Right lobe of liver (tissue), 6 donors: Measurements from ENCODE around the gene MAST1. TPM values are rescaled to one million over a fixed set of nuclear protein-coding genes. Genes with fewer than 3 reads are reported as not detected.

ENCODE experiments used
- ATAC-seq, 4 donors: fragments of 200-7000 bp; cut with Tn5 transposase; one replicate each; pipeline ENCODE4 v1.9.1; 2020; ENCODE audit warnings: mild to moderate bottlenecking in 4 of 4, moderate library complexity in 4 of 4
- DNase-seq, 3 donors: peaks; one replicate each; pipeline ENCODE4 v3.0.0-alpha.2; 2020
- H3K27ac ChIP-seq, 3 donors: fragments of 200-600 bp; one replicate each; pipeline ENCODE4 v1.8.0; 2022
- H3K27me3 ChIP-seq, 2 donors: fragments of 200-600 bp; one replicate each; pipeline ENCODE4 v1.8.0; 2022
- H3K36me3 ChIP-seq, 4 donors: fragments of 200-600 bp; sonication (generic) in 1 of 4; one replicate each; pipeline versions ENCODE4 v1.5.1 to v1.8.0; 2017 to 2022; ENCODE audit warnings: control low read depth in 1 of 4
- H3K4me1 ChIP-seq, 4 donors: fragments of 200-600 bp; sonication (generic) in 1 of 4; one replicate each; pipeline versions ENCODE4 v1.5.1 to v1.8.0; 2017 to 2022; ENCODE audit warnings: control low read depth in 1 of 4
- H3K4me3 ChIP-seq, 3 donors: fragments of 200-600 bp; one replicate each; pipeline ENCODE4 v1.8.0; 2022
- H3K9me3 ChIP-seq, 4 donors: fragments of 200-600 bp; sonication (generic) in 1 of 4; one replicate each; pipeline versions ENCODE4 v1.5.1 to v1.8.0; 2017 to 2022; ENCODE audit warnings: control low read depth in 1 of 4
- POLR2A ChIP-seq: fragments of 450-650 bp; IDR thresholded peaks from one replicate; pipeline ENCODE4 v1.6.1; 2017; ENCODE audit warnings: antibody characterized with exemption, mild to moderate bottlenecking
- WGBS: methylation state at CpG from one replicate; pipeline ENCODE4 v1.1.6; 2018; ENCODE audit warnings: low coverage, low lambda C conversion rate; ENCODE audit not compliant: insufficient coverage; ENCODE audit errors: missing lambda C conversion rate; 5-methylcytosine and 5-hydroxymethylcytosine counted together
- intact Hi-C, 2 donors: fragments of 100-400 bp; cut with DNase I; formaldehyde crosslinking; loops; one replicate each; pipeline versions ENCODE4 v1.11.2 to v1.14.1; 2022
- total RNA-seq, 6 experiments: library from RNA; depleted of rRNA in 2 of 6; stranded (reverse); fragments of >200 nt in 2 of 6; fragmentation: NEBNext Ultra II Directional in 3 of 6; extraction: Animal tissue kit (Norgen Biotek cat#: 25700) in 3 of 6; gene quantifications; one replicate each; pipeline versions ENCODE4 v1.1.0 to v1.2.4, GENCODE V29; 2016 to 2023
- TF ChIP-seq, protein P1 (sequence below), 4 donors: fragments of 200-600 bp in 3 of 4; fragments of 450-650 bp in 1 of 4; IDR thresholded peaks; one replicate each; pipeline versions ENCODE4 v1.5.1 to v1.8.0; 2016 to 2022; ENCODE audit warnings: antibody characterized with exemption in 4 of 4, mild to moderate bottlenecking in 2 of 4
- donor health status: DM: no; HTN: yes; CAD: no.
- donor health status: DM: no; HTN: no; CAD: no.
- donor health status: DM: no; HTN: no; CAD: no.
- donor health status: DM: no; HTN: yes; CAD: no.
- donor health status: DM: no; HTN: yes; CAD: no.

Gene MAST1
- total RNA-seq, 6 experiments from 2014 or later, result 0.06 to 0.49 (median 0.34) TPM; not detected in 2

DNA sequence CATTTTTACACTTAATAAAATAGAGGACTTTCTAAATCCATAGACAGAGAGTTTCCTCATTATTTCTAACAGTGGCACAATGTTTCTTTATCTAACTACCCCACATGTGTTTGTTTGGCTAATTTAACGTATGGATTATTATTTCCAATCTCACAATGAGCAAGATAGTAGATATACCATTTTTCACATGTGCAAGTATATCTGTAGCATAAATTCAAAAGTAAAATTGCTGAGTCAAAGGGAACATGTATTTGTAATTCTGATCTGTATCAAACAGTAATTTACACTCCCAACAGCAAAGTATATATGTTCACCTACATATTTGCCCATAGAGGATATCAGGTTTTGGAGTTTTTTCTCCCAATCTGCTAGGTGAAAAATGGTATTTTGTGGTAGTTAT, 18.3 kb downstream of the MAST1 start:
- Histone ChIP-seq H3K27me3 (no peaks in the 10 kb centered on the region), H3K4me3 (no peak overlapping the region), H3K27ac (no peak overlapping the region), H3K4me1 (no peaks in the 10 kb centered on the region), H3K36me3 (no peaks in the 10 kb centered on the region), H3K9me3 (no peaks in the 10 kb centered on the region)
- WGBS, result 52% methylated on average over 1 of the region's 1 CpG
- intact Hi-C loops, result no loop called here
- DNase-seq (no peak), ATAC-seq (no peak)
- no peak for TF ChIP-seq POLR2A
- TF ChIP-seq, protein P1, sequence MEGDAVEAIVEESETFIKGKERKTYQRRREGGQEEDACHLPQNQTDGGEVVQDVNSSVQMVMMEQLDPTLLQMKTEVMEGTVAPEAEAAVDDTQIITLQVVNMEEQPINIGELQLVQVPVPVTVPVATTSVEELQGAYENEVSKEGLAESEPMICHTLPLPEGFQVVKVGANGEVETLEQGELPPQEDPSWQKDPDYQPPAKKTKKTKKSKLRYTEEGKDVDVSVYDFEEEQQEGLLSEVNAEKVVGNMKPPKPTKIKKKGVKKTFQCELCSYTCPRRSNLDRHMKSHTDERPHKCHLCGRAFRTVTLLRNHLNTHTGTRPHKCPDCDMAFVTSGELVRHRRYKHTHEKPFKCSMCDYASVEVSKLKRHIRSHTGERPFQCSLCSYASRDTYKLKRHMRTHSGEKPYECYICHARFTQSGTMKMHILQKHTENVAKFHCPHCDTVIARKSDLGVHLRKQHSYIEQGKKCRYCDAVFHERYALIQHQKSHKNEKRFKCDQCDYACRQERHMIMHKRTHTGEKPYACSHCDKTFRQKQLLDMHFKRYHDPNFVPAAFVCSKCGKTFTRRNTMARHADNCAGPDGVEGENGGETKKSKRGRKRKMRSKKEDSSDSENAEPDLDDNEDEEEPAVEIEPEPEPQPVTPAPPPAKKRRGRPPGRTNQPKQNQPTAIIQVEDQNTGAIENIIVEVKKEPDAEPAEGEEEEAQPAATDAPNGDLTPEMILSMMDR (IDR thresholded peaks at IDR 0.05), result no peak

DNA sequence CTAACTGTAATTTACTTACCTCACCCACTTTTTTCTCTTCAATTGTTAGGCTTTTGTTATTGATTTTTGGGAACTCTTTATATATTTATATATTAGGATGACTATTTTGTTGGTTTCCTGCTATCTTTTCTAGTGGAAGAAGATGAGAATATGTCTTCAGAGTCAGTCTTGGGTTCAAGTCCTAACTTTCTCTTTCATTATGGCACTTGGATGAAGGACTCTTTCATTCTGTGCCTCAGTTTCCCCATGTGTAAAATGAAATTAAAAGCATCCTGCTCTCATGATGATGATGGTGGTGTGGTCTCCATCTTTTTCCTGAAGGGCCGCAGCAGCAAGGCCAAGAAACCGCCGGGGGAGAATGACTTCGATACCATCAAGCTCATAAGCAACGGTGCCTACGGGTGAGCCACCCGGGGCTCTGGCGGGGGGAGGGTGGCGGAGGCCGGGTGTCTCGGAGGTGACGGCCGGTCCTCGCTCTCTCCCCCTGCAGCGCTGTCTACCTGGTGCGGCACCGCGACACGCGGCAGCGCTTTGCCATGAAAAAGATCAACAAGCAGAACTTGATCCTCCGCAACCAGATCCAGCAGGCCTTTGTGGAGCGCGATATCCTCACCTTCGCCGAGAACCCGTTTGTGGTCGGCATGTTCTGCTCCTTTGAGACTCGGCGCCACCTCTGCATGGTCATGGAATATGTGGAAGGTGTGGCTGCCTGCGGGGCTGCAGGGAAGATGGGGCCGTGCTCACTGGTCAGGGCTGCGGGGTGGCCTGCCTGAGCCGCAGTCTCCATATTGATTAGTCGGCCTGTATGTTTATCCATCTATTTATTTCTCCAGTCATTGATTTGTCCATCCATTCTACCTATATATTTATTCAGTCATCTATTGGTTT, 20.0 kb downstream of the MAST1 start:
- ATAC-seq, result no peak
- TF ChIP-seq POLR2A, result no peak
- TF ChIP-seq, protein P1 (IDR thresholded peaks at IDR 0.05), result no peak
- no peak for DNase-seq
- no peaks in the 10 kb centered on the region for H3K9me3 ChIP-seq
- H3K4me1 ChIP-seq, result no peaks in the 10 kb centered on the region
- intact Hi-C loops, result no loop called here
- H3K4me3 ChIP-seq, result no peak overlapping the region
- no peaks in the 10 kb centered on the region for H3K27me3 ChIP-seq
- whole genome bisulfite sequencing, result 82% methylated on average over 13 of the region's 35 CpGs
- H3K27ac ChIP-seq, result no peak overlapping the region
- no peaks in the 10 kb centered on the region for H3K36me3 ChIP-seq

DNA sequence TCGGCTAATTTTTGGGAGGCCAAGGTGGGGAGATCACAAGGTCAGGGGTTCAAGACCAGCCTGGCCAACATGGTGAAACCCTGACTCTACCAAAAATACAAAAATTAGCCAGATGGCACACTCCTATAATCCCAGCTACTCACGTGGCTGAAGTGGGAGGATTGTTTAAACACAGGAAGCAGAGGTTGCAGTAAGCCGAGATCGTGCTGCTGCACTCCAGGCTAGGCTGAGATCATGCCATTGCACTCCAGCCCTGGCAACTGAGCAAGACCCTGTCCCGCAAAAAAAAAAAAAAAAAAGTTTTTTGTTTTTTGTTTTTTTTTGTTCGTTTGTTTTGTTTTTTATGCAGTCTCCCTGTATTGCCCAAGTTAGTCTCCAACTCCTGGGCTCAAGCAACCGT, 21.2 kb downstream of the MAST1 start:
- Histone ChIP-seq H3K27ac (no peak overlapping the region), H3K36me3 (no peaks in the 10 kb centered on the region), H3K4me3 (no peak overlapping the region), H3K9me3 (no peaks in the 10 kb centered on the region), H3K27me3 (no peaks in the 10 kb centered on the region), H3K4me1 (no peaks in the 10 kb centered on the region)
- no peak for TF ChIP-seq POLR2A
- TF ChIP-seq, protein P1 (IDR thresholded peaks at IDR 0.05), result no peak
- intact Hi-C loops, result no loop called here
- WGBS, result 33% methylated on average over 7 of the region's 7 CpGs
- DNase-seq, result no peak
- no peak for ATAC-seq

DNA sequence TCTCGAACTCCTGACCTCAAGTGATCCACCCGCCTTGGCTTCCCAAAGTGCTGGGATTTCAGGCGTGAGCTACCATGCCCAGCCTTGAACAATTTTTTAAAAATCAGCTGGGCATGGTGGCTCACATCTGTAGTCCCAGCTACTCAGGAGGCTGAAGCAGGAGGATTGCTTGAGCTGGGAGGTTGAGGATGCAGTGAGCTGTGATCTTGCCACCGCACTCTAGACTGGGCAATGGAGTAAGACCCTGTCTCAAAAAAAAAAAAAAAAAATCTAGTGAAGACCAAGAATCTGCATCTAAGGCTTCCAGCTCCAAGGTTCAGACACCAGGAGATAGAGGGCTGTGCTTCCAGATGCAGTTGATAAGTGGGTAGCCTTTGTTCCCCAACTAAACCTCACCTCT, 25.8 kb downstream of the MAST1 start:
- Histone ChIP-seq H3K27ac (no peak overlapping the region), H3K4me1 (no peaks in the 10 kb centered on the region), H3K27me3 (no peaks in the 10 kb centered on the region), H3K4me3 (no peak overlapping the region), H3K9me3 (no peaks in the 10 kb centered on the region), H3K36me3 (no peaks in the 10 kb centered on the region)
- DNase-seq (no peak), ATAC-seq (no peak)
- WGBS, result 88% methylated on average over 4 of the region's 4 CpGs
- TF ChIP-seq, protein P1 (IDR thresholded peaks at IDR 0.05), result no peak
- no peak for TF ChIP-seq POLR2A
- intact Hi-C loops, result no loop called here
